ENCODE data around the gene ASB16. TPM values are rescaled to one million over a fixed set of nuclear protein-coding genes. Genes with fewer than 3 reads are reported as not detected.
"Not testable (repeated sequence)": the region's sequence is repeated elsewhere in the genome, so short reads cannot be mapped to it uniquely, and the experiment has no call there.

ASB16 gene
- total RNA-seq, 4 donors from 2014 or later, result 1.4 to 2.4 (median 1.7) TPM

DNA sequence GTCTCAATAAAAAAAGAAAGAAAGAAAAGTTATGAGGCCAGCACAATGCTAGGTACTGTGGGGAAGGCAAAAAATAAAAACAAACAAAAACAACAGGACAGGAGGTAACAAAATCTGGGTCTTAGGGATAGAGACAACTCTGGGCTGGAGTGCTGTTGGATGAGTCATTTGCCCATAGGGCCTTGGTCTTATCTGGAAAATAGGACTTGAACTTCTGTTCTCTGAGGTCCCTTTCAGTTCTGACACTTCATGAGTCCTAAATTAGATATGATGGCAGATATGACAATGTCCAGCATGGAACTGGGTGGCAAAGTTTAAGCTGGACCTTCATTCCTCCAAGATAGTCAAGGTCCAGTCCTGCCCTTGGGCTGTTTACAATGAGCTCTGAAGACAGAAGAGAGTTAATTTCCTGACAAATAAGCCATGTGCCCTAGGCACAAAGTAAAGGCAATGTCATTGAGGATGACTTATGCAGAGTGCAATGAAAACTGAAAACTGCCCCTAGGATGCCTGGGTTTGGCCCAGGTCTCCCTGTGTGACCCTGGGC lies 38.2 kb upstream of the ASB16 start:
- Histone ChIP-seq H3K27ac (no peak overlapping the region), H3K4me1 (no peaks in the 10 kb centered on the region), H3K27me3 (no peaks in the 10 kb centered on the region), H3K9me3 (no peaks in the 10 kb centered on the region), H3K36me3 (no peaks in the 10 kb centered on the region), H3K4me3 (replicated peaks in 1 of 3) (no peak overlapping the region)
- intact Hi-C loops (cut with DNase I), result no loop called here
- TF ChIP-seq CTCF (IDR thresholded peaks at IDR 0.05) (no peak), POLR2A (IDR thresholded peaks at IDR 0.05) (no peak)
- DNase-seq, result no peak

- no peaks in the 10 kb centered on the region for H3K27me3 ChIP-seq
- 90 to 96% methylated on average over 3 of the region's 4 CpGs for WGBS, 2 donors
- no peak overlapping the region for H3K4me3 ChIP-seq (replicated peaks in 1 of 3)
- intact Hi-C loops (cut with DNase I), result no loop called here
- no peaks in the 10 kb centered on the region for H3K36me3 ChIP-seq
- H3K9me3 ChIP-seq, result no peaks in the 10 kb centered on the region
- peaks cover 9 to 13% of the 10 kb centered on the region in 2 donors for H3K4me1 ChIP-seq
- TF ChIP-seq CTCF (IDR thresholded peaks at IDR 0.05), result no peak
- TF ChIP-seq POLR2A (IDR thresholded peaks at IDR 0.05), result no peak
- no peak for DNase-seq
- H3K27ac ChIP-seq, result no peak overlapping the region
These were observed 36.5 kb upstream of the ASB16 start for GRCh38 chr17:44133918-44134476.

DNA sequence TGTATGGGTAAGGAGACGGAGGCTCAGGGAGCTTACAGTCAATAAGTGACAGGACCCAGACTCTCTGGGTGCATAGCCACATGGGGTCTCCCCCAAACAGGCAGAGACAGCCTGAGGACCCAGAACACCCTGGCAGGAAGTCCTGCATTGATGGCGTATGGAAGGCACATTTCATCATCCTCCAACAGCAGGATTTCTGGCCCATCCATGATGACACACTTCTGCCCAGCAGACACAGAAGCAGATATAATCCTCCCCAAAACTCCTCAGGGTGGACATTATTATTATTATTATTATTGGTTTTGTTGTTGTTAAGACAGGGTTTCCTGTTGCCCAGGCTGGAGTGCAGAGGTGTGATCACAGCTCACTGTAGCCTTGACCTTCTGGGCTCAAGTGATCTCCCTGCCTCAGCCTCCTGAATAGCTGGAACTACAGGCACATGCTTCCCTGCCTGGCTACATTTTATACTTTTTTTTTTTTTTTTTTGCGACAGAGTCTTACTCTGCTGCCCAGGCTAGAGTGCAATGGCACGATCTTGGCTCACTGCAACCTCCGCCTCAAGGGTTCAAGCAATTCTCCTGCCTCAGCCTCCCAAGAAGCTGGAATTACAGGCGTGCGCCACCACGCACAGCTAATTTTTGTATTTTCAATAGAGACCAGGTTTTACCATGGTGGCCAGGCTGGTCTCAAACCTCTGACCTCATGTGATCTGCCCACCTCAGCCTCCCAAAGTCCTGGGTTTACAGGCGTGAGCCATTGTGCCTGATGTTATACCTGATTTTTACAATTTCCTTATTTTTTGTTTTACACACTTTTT lies 35.5 kb upstream of the ASB16 start:
- WGBS, 2 donors, result 93 to 95% methylated on average over 9 of the region's 9 CpGs

DNA sequence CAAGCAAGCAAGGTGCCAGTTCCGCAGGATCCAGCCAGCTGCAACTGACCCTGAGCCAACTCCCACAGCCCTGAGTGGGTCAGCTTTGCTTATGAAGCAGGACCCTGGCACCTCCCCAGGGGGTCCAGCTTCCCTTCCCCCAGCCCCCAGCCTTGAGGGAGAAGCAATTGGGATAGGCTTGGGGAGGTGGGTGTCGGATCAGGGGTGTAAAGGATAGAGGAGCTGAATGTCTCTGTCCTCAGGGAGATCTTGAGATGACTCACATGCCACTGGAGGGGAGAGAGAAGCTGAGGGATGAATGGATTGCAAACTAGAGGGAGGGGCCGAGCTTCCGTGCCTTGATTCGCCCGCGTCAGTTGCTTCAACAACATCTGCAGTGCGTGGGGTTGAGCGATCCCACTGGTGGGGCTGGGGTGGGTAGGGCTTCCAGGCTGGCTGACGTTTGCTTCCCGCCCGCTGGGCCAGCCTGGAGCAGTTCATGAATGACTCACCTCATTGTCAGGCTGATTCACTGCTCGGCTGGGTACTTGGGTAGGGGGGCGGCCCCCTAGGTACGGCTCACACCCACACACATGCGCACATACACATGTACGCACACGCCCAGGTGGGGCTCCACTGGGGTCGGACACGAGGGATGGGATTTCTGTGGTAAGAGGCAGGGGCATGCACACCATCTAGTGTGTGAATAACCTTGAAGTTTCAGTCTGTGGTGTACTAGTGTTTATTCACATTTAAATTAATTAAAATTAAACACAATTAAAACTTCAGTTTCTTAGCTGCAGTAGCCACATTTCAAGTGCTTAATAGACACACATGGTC lies 32.4 kb upstream of the ASB16 start:
- Histone ChIP-seq H3K27ac (peak overlapping the region in 1 of 3 donors; percentile 45), H3K27me3 (no peaks in the 10 kb centered on the region), H3K4me3 (replicated peaks in 1 of 3) (no peak overlapping the region), H3K9me3 (no peaks in the 10 kb centered on the region), H3K36me3 (no peaks in the 10 kb centered on the region), H3K4me1 (peaks cover 17 to 24% of the 10 kb centered on the region in 2 donors)
- intact Hi-C loops (cut with DNase I), result no loop called here
- peak in 1 of 2 donors; percentile 29 for TF ChIP-seq POLR2A (IDR thresholded peaks at IDR 0.05)
- no peak for TF ChIP-seq CTCF (IDR thresholded peaks at IDR 0.05)
- WGBS, 2 donors, result 1 to 11% methylated on average over 13 to 16 of the region's 20 CpGs
- peak; percentile 89 to 90 for DNase-seq

More for the DNA sequence above, 35.5 kb upstream of the ASB16 start:
- H3K27ac ChIP-seq, result no peak overlapping the region
- H3K4me1 ChIP-seq, result peaks cover 9 to 13% of the 10 kb centered on the region in 2 donors
- TF ChIP-seq CTCF (IDR thresholded peaks at IDR 0.05) (no peak), POLR2A (IDR thresholded peaks at IDR 0.05) (no peak)
- no peaks in the 10 kb centered on the region for H3K36me3 ChIP-seq
- H3K27me3 ChIP-seq, result no peaks in the 10 kb centered on the region
- intact Hi-C loops (cut with DNase I), result no loop called here
- no peaks in the 10 kb centered on the region for H3K9me3 ChIP-seq
- no peak overlapping the region for H3K4me3 ChIP-seq (replicated peaks in 1 of 3)
- DNase-seq, result no peak

- WGBS, 2 donors, result 79 to 89% methylated on average over 8 of the region's 8 CpGs
- intact Hi-C loops (cut with DNase I), result loop anchor here (5.0 kb wide), 1 partner anchor 178 kb away; the partner anchor contains the start of gene SLC25A39
- not testable (repeated sequence) for H3K27me3 ChIP-seq; H3K9me3 ChIP-seq; H3K27ac ChIP-seq; H3K36me3 ChIP-seq; H3K4me3 ChIP-seq (replicated peaks in 1 of 3); DNase-seq
- H3K4me1 ChIP-seq, result peaks cover 8 to 10% of the 10 kb centered on the region in 2 donors
These were observed 26.6 kb upstream of the ASB16 start for GRCh38 chr17:44143921-44144320.

All from thyroid gland (tissue), 4 donors.